Measurements from ENCODE around the gene PDE6A.
A peak's percentile ranks its signal among the peaks of the same experiment; 100 is the strongest.

The PDE6A gene

DNA sequence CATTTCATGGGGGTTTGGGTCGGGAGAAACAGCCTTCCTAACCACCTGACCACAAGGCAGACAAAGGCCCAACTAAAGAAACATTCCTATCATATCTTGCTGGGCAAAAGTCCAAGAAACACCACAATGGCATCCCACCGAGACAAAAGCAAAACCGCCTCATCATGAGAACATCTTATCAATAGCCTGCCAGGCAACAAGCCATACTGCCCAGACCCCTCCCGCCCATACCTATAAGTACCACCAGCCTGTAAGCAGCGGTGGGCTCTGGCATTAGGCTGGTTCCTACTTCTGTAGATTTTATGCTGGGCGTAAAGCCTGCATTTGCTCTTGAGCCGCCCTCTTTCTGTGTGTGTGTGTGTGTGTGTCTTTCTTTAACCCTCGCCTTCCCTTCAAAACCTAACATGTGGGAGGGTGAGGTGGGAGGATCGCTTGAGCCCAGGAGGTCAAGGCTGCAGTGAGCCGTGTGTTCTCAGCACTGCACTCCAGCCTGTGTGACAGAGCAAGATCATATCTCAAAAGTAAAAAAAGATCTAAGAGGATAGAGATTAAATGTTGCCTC is 56.9 kb downstream of the PDE6A start (continued):
- TF ChIP-seq ZNF560 (tag by site-specific recombination; IDR thresholded peaks at IDR 0.05; ENCODE audit: borderline replicate concordance) (no peak), ZEB2 (tag by site-specific recombination; IDR thresholded peaks at IDR 0.05) (no peak), ZNF157 (tag by site-specific recombination; IDR thresholded peaks at IDR 0.05) (no peak), SCRT1 (tag by site-specific recombination; IDR thresholded peaks at IDR 0.05; ENCODE audit: borderline replicate concordance) (no peak), WT1 (tag by site-specific recombination; IDR thresholded peaks at IDR 0.05) (0 out of 2 replicates have a peak, but pooled peaks have one; percentile 18), ZNF529 (tag by site-specific recombination; IDR thresholded peaks at IDR 0.05; ENCODE audit: insufficient replicate concordance) (no peak)
- TF ChIP-seq, protein P1, sequence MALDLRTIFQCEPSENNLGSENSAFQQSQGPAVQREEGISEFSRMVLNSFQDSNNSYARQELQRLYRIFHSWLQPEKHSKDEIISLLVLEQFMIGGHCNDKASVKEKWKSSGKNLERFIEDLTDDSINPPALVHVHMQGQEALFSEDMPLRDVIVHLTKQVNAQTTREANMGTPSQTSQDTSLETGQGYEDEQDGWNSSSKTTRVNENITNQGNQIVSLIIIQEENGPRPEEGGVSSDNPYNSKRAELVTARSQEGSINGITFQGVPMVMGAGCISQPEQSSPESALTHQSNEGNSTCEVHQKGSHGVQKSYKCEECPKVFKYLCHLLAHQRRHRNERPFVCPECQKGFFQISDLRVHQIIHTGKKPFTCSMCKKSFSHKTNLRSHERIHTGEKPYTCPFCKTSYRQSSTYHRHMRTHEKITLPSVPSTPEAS (tag by site-specific recombination; IDR thresholded peaks at IDR 0.05), result peak; percentile 77
- TF ChIP-seq, protein P2, sequence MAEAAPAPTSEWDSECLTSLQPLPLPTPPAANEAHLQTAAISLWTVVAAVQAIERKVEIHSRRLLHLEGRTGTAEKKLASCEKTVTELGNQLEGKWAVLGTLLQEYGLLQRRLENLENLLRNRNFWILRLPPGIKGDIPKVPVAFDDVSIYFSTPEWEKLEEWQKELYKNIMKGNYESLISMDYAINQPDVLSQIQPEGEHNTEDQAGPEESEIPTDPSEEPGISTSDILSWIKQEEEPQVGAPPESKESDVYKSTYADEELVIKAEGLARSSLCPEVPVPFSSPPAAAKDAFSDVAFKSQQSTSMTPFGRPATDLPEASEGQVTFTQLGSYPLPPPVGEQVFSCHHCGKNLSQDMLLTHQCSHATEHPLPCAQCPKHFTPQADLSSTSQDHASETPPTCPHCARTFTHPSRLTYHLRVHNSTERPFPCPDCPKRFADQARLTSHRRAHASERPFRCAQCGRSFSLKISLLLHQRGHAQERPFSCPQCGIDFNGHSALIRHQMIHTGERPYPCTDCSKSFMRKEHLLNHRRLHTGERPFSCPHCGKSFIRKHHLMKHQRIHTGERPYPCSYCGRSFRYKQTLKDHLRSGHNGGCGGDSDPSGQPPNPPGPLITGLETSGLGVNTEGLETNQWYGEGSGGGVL (tag by site-specific recombination; IDR thresholded peaks at IDR 0.05), result peak; percentile 56; the same call in 1 of the 2 replicates

DNA sequence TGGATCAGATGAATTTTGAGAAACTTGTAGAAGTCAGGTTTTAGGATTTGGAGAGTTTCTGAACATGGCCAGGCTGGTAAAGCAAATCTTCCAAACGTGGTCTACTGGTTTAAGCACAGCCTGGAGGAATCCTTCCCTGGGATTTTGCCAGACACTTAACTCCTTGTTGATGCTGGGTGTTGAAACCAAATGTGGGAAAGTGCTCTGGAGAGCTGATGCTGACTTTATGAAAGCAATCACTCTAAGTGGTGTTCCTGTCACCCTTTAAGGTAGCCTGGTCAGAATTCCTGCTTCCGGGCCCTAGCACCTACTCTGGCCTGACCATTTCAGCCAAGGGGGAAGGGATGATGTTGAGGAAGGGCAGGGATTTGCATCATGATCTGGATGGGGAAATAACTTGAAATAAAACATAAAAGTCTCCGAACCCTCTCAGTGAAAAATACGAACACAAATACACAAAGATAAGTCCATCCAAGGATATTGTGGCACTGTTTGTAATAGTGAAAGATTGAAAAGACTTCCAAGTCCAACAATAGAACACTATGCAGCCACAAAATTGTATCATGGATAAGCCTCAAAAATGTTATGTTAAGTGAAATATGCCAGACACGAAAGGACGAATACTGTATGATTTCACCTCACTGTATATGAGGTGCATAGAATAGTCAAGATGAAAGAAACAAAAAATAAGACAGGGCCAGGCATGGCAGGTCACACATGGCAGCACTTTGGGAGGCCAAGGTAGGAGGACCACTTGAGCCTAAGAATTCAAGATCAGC is 57.7 kb downstream of the PDE6A start:
- TF ChIP-seq ZBTB17 (tag by site-specific recombination; IDR thresholded peaks at IDR 0.05), result peak; percentile 19; the same call in 1 of the 2 replicates
- TF ChIP-seq, protein P3, sequence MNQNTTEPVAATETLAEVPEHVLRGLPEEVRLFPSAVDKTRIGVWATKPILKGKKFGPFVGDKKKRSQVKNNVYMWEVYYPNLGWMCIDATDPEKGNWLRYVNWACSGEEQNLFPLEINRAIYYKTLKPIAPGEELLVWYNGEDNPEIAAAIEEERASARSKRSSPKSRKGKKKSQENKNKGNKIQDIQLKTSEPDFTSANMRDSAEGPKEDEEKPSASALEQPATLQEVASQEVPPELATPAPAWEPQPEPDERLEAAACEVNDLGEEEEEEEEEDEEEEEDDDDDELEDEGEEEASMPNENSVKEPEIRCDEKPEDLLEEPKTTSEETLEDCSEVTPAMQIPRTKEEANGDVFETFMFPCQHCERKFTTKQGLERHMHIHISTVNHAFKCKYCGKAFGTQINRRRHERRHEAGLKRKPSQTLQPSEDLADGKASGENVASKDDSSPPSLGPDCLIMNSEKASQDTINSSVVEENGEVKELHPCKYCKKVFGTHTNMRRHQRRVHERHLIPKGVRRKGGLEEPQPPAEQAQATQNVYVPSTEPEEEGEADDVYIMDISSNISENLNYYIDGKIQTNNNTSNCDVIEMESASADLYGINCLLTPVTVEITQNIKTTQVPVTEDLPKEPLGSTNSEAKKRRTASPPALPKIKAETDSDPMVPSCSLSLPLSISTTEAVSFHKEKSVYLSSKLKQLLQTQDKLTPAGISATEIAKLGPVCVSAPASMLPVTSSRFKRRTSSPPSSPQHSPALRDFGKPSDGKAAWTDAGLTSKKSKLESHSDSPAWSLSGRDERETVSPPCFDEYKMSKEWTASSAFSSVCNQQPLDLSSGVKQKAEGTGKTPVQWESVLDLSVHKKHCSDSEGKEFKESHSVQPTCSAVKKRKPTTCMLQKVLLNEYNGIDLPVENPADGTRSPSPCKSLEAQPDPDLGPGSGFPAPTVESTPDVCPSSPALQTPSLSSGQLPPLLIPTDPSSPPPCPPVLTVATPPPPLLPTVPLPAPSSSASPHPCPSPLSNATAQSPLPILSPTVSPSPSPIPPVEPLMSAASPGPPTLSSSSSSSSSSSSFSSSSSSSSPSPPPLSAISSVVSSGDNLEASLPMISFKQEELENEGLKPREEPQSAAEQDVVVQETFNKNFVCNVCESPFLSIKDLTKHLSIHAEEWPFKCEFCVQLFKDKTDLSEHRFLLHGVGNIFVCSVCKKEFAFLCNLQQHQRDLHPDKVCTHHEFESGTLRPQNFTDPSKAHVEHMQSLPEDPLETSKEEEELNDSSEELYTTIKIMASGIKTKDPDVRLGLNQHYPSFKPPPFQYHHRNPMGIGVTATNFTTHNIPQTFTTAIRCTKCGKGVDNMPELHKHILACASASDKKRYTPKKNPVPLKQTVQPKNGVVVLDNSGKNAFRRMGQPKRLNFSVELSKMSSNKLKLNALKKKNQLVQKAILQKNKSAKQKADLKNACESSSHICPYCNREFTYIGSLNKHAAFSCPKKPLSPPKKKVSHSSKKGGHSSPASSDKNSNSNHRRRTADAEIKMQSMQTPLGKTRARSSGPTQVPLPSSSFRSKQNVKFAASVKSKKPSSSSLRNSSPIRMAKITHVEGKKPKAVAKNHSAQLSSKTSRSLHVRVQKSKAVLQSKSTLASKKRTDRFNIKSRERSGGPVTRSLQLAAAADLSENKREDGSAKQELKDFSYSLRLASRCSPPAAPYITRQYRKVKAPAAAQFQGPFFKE (tag by site-specific recombination; IDR thresholded peaks at IDR 0.05; ENCODE audit: borderline replicate concordance), result no peak
- TF ChIP-seq, protein P4, sequence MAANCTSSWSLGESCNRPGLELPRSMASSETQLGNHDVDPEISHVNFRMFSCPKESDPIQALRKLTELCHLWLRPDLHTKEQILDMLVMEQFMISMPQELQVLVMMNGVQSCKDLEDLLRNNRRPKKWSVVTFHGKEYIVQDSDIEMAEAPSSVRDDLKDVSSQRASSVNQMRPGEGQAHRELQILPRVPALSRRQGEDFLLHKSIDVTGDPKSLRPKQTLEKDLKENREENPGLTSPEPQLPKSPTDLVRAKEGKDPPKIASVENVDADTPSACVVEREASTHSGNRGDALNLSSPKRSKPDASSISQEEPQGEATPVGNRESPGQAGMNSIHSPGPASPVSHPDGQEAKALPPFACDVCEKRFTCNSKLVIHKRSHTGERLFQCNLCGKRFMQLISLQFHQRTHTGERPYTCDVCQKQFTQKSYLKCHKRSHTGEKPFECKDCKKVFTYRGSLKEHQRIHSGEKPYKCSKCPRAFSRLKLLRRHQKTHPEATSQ (tag by site-specific recombination; IDR thresholded peaks at IDR 0.05), result no peak
- TF ChIP-seq GFI1B (tag by site-specific recombination; IDR thresholded peaks at IDR 0.05), result no peak
- no peak for TF ChIP-seq SCRT1 (tag by site-specific recombination; IDR thresholded peaks at IDR 0.05; ENCODE audit: borderline replicate concordance)
- TF ChIP-seq ZNF138 (tag by site-specific recombination; IDR thresholded peaks at IDR 0.05; ENCODE audit: borderline replicate concordance), result no peak
- TF ChIP-seq ZNF324 (tag by site-specific recombination; IDR thresholded peaks at IDR 0.05), result no peak
- TF ChIP-seq ZNF133 (tag by site-specific recombination; IDR thresholded peaks at IDR 0.05), result no peak
- TF ChIP-seq, protein P5, sequence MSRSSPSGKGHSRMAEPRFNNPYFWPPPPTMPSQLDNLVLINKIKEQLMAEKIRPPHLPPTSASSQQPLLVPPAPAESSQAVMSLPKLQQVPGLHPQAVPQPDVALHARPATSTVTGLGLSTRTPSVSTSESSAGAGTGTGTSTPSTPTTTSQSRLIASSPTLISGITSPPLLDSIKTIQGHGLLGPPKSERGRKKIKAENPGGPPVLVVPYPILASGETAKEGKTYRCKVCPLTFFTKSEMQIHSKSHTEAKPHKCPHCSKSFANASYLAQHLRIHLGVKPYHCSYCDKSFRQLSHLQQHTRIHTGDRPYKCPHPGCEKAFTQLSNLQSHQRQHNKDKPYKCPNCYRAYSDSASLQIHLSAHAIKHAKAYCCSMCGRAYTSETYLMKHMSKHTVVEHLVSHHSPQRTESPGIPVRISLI (tag by site-specific recombination; IDR thresholded peaks at IDR 0.05), result no peak
- Histone ChIP-seq H3K36me3 (ENCODE audit: control insufficient read depth in 2 of 2, insufficient read depth in 1 of 2, low read length in 2 of 2) (no peaks in the 10 kb centered on the region), H3K4me3 (ENCODE audit: low read depth, low read length) (no peak overlapping the region), H3K4me1 (ENCODE audit: control insufficient read depth, insufficient read depth, low read length) (0 out of 2 replicates have a peak, but pooled peaks cover 5% of the 10 kb centered on the region), H3K27ac (ENCODE audit: extremely low read depth, low read depth, low read length) (no peak overlapping the region), H3K9me3 (ENCODE audit: control insufficient read depth, insufficient read depth, low read depth, low read length) (no peaks in the 10 kb centered on the region)
- ChIA-PET POLR2A (no interaction called here), CTCF (interaction anchor here (0.8 kb wide), 1 partner anchor 48 kb away, joined by 3 read pairs; no protein-coding TSS in a partner anchor)

Measured in HEK293 (cell line).